Measurements from ENCODE around the gene MGAT5.

DNA sequence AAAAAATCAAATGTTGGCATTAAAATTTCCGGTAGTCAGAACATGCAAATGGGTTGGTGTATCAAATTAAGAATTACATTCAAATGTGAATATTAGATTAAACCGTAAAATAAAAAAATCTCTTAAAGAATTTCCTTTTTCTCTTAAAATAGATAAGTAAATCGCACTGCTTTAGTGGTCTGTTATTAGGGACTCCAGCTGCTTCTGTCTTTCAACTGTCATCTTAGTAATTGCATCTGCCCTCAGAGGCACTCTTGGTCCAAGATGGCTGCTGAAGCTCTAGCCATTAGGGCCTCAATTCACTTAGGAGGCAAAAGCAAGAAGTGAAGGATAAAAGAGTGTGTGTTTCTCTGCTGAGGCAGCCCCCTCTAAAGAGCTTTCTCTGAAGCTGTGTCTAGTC, 132.4 kb downstream of the MGAT5 start:
- TF ChIP-seq, protein P1, sequence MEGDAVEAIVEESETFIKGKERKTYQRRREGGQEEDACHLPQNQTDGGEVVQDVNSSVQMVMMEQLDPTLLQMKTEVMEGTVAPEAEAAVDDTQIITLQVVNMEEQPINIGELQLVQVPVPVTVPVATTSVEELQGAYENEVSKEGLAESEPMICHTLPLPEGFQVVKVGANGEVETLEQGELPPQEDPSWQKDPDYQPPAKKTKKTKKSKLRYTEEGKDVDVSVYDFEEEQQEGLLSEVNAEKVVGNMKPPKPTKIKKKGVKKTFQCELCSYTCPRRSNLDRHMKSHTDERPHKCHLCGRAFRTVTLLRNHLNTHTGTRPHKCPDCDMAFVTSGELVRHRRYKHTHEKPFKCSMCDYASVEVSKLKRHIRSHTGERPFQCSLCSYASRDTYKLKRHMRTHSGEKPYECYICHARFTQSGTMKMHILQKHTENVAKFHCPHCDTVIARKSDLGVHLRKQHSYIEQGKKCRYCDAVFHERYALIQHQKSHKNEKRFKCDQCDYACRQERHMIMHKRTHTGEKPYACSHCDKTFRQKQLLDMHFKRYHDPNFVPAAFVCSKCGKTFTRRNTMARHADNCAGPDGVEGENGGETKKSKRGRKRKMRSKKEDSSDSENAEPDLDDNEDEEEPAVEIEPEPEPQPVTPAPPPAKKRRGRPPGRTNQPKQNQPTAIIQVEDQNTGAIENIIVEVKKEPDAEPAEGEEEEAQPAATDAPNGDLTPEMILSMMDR (IDR thresholded peaks at IDR 0.05): no peak
- no peak for TF ChIP-seq POLR2A (IDR thresholded peaks at IDR 0.05)
